H9 (cell line): ENCODE results near the gene HIF1A. TPM values are rescaled to one million over a fixed set of nuclear protein-coding genes. Genes with fewer than 3 reads are reported as not detected.
"Not testable (repeated sequence)": the region's sequence is repeated elsewhere in the genome, so short reads cannot be mapped to it uniquely, and the experiment has no call there.

Experiments
- DNase-seq: peaks from one replicate; pipeline ENCODE4 v3.0.0-alpha.2; 2017
- H2AFZ ChIP-seq: one replicate; pipeline ENCODE4 v1.6.1; 2013; ENCODE audit warnings: mild to moderate bottlenecking, low read length, control low read depth, moderate library complexity
- H2AK5ac ChIP-seq: 2 replicates; pipeline ENCODE4 v1.6.1; 2013; ENCODE audit warnings: low read length, control low read depth, mixed read lengths; ENCODE audit not compliant: insufficient read length
- H2BK120ac ChIP-seq: one replicate; pipeline ENCODE4 v1.6.1; 2013; ENCODE audit warnings: low read depth, mild to moderate bottlenecking, low read length, control low read depth, inconsistent platforms; ENCODE audit not compliant: poor library complexity, severe bottlenecking
- H2BK12ac ChIP-seq: 2 replicates; pipeline ENCODE4 v1.6.1; 2013; ENCODE audit warnings: low read length, control low read depth, mixed read lengths, low read depth; ENCODE audit not compliant: insufficient read length
- H2BK15ac ChIP-seq: 2 replicates; pipeline ENCODE4 v1.6.1; 2013; ENCODE audit warnings: low read depth, low read length, control low read depth
- H2BK20ac ChIP-seq: one replicate; pipeline ENCODE4 v1.6.1; 2013; ENCODE audit warnings: low read depth, mild to moderate bottlenecking, low read length, control low read depth, inconsistent platforms; ENCODE audit not compliant: poor library complexity, severe bottlenecking
- H2BK5ac ChIP-seq: 2 replicates; pipeline ENCODE4 v1.6.1; 2013; ENCODE audit warnings: low read length, control low read depth, mixed read lengths; ENCODE audit not compliant: insufficient read length
- H3K14ac ChIP-seq: 2 replicates; pipeline ENCODE4 v1.6.1; 2013; ENCODE audit warnings: low read length, control low read depth; ENCODE audit not compliant: insufficient read depth
- H3K18ac ChIP-seq: 2 replicates; pipeline ENCODE4 v1.6.1; 2013; ENCODE audit warnings: low read depth, mild to moderate bottlenecking, mixed read lengths, low read length, control low read depth; ENCODE audit not compliant: insufficient read length
- H3K23ac ChIP-seq: 2 replicates; pipeline ENCODE4 v1.6.1; 2013; ENCODE audit warnings: low read length, control low read depth, mixed read lengths, low read depth; ENCODE audit not compliant: insufficient read length
- H3K23me2 ChIP-seq: 2 replicates; pipeline ENCODE4 v1.6.1; 2013; ENCODE audit warnings: low read depth, mild to moderate bottlenecking, mixed read lengths, low read length, control low read depth; ENCODE audit not compliant: insufficient read length, poor library complexity, severe bottlenecking
- H3K27ac ChIP-seq: 2 replicates; pipeline ENCODE4 v1.5.1; 2013; ENCODE audit warnings: low read length, control low read depth, mixed read lengths, low read depth; ENCODE audit not compliant: insufficient read length
- H3K27me3 ChIP-seq: 2 replicates; pipeline ENCODE4 v1.6.1; 2013; ENCODE audit warnings: low read length, control low read depth, inconsistent platforms; ENCODE audit not compliant: insufficient read depth
- H3K4ac ChIP-seq: 2 replicates; pipeline ENCODE4 v1.6.1; 2013; ENCODE audit warnings: low read depth, mild to moderate bottlenecking, control low read depth, inconsistent platforms, low read length, moderate library complexity
- H3K4me1 ChIP-seq: 2 replicates; pipeline ENCODE4 v1.6.1; 2013; ENCODE audit warnings: low read length, control low read depth, inconsistent platforms; ENCODE audit not compliant: insufficient read depth
- H3K4me2 ChIP-seq: 2 replicates; pipeline ENCODE4 v1.6.1; 2013; ENCODE audit warnings: low read length, control low read depth, mixed read lengths; ENCODE audit not compliant: insufficient read length, insufficient read depth
- H3K56ac ChIP-seq: 2 replicates; pipeline ENCODE4 v1.6.1; 2013; ENCODE audit warnings: low read depth, mild to moderate bottlenecking, mixed read lengths, low read length, control low read depth; ENCODE audit not compliant: insufficient read length
- H3K79me1 ChIP-seq: 2 replicates; pipeline ENCODE4 v1.6.1; 2013; ENCODE audit warnings: low read depth, mild to moderate bottlenecking, moderate library complexity, low read length, control low read depth, inconsistent platforms; ENCODE audit not compliant: insufficient read depth, poor library complexity, severe bottlenecking
- H3K79me2 ChIP-seq: 2 replicates; pipeline ENCODE4 v1.6.1; 2013; ENCODE audit warnings: low read length, control low read depth, inconsistent platforms; ENCODE audit not compliant: insufficient read depth
- H3K9ac ChIP-seq: 2 replicates; pipeline ENCODE4 v1.6.1; 2013; ENCODE audit warnings: low read length, control low read depth, mixed read lengths; ENCODE audit not compliant: insufficient read length; ENCODE audit errors: extremely low read depth
- H3K9me3 ChIP-seq: one replicate; pipeline ENCODE4 v1.6.1; 2013; ENCODE audit warnings: low read depth, low read length, inconsistent platforms; ENCODE audit not compliant: control insufficient read depth
- H3T11ph ChIP-seq: one replicate; pipeline ENCODE4 v1.6.1; 2013; ENCODE audit warnings: mild to moderate bottlenecking, low read length, control low read depth, inconsistent platforms
- H4K20me1 ChIP-seq: one replicate; pipeline ENCODE4 v1.6.1; 2013; ENCODE audit not compliant: control insufficient read depth, insufficient read length, insufficient read depth
- H4K5ac ChIP-seq: 2 replicates; pipeline ENCODE4 v1.6.1; 2013; ENCODE audit warnings: low read depth, mild to moderate bottlenecking, mixed read lengths, low read length, control low read depth; ENCODE audit not compliant: insufficient read length
- H4K8ac ChIP-seq: replicated peaks from 2 replicates; pipeline ENCODE4 v1.6.1; 2013; ENCODE audit warnings: low read length, control low read depth, mixed read lengths, low read depth; ENCODE audit not compliant: insufficient read length
- H4K91ac ChIP-seq: 2 replicates; pipeline ENCODE4 v1.6.1; 2013; ENCODE audit warnings: low read depth, mild to moderate bottlenecking, moderate library complexity, mixed read lengths, low read length, control low read depth; ENCODE audit not compliant: insufficient read length
- H3K27ac Mint-ChIP-seq, 3 experiments: 2 replicates in 2 of 3; 3 replicates in 1 of 3; pipeline ENCODE4 v1.8.0; 2020 to 2021; ENCODE audit warnings: mixed read lengths in 3 of 3, mild to moderate bottlenecking in 1 of 3, moderate library complexity in 1 of 3
- H3K27me3 Mint-ChIP-seq: 2 replicates; pipeline ENCODE4 v1.8.0; 2021; ENCODE audit warnings: low read depth, mild to moderate bottlenecking, moderate library complexity, mixed read lengths
- H3K36me3 Mint-ChIP-seq, 3 experiments: 2 replicates in 2 of 3; 3 replicates in 1 of 3; pipeline ENCODE4 v1.8.0; 2020 to 2021; ENCODE audit warnings: low read depth in 3 of 3, mixed read lengths in 3 of 3; ENCODE audit not compliant: insufficient read depth in 1 of 3
- H3K4me1 Mint-ChIP-seq, 2 experiments: 2 replicates each; pipeline ENCODE4 v1.8.0; 2020; ENCODE audit warnings: mixed read lengths in 2 of 2
- H3K4me3 Mint-ChIP-seq, 2 experiments: 2 replicates in 1 of 2; 3 replicates in 1 of 2; pipeline ENCODE4 v1.8.0; 2020 to 2021; ENCODE audit warnings: mild to moderate bottlenecking in 2 of 2, mixed read lengths in 2 of 2, moderate library complexity in 1 of 2
- H3K9me3 Mint-ChIP-seq, 2 experiments: 2 replicates in 1 of 2; 3 replicates in 1 of 2; pipeline ENCODE4 v1.8.0; 2020; ENCODE audit warnings: mild to moderate bottlenecking in 2 of 2, mixed read lengths in 2 of 2, moderate library complexity in 1 of 2
- WGBS: extraction: QIAGEN DNeasy Blood & Tissue Kit; methylation state at CpG from one replicate; pipeline ENCODE4 v1.1.7; 2013; ENCODE audit warnings: missing lambda C conversion rate, low lambda C conversion rate, mixed read lengths; ENCODE audit not compliant: insufficient read length; ENCODE audit errors: extremely low coverage; 5-methylcytosine and 5-hydroxymethylcytosine counted together
- total RNA-seq: library from RNA; stranded (reverse); gene quantifications from 2 replicates; pipeline ENCODE4 v1.2.1, GENCODE V29; 2021
- TF ChIP-seq, protein P1 (sequence below): fragments of 200-600 bp; sonication (generic); conservative IDR thresholded peaks from 3 replicates; pipeline ENCODE4 v1.8.0; 2021; ENCODE audit warnings: antibody characterized with exemption, mild to moderate bottlenecking

Gene HIF1A
- total RNA-seq, 1 experiment from 2014 or later = 154 TPM

DNA sequence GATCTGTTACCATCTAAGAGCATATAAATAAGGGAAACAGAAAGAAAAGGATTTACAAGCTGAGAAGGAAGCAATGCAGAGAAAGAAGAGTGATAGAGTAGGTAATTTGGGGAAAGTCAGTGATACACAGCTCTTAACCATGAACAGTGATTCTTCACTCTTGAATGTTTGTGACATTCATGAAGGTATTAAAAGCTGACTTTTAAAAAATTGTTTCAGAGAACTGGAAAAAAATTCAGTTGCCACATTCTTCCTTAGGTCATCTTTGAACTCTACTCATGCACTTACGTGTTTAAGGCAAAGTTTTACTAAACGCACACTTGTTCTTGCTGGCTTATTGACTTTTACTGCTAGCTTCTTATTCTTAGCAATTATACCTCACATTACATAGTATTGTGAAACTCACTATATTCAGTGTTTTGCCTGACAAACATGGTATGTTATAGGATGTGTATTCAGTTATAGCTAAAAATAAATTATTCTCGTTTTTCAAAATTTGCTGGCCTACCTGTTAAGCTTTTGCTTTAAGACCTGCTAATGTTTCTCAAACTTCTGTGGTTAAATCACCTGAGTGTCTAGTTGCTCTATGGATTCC, 10.9 kb downstream of the HIF1A start:
- H4K8ac ChIP-seq = no peak overlapping the region
- H3T11ph ChIP-seq = no peak overlapping the region
- H3K9me3 ChIP-seq = no peaks in the 10 kb centered on the region
- WGBS = no CpG with 5 or more reads among the region's 3 CpGs
- H3K27ac Mint-ChIP-seq = no peak overlapping the region
- no peaks in the 10 kb centered on the region for H3K79me1 ChIP-seq
- no peak overlapping the region for H3K14ac ChIP-seq
- no peak overlapping the region for H4K5ac ChIP-seq
- H3K79me2 ChIP-seq = peaks cover 52% of the 10 kb centered on the region
- no peak overlapping the region for H2BK15ac ChIP-seq
- TF ChIP-seq, protein P1, sequence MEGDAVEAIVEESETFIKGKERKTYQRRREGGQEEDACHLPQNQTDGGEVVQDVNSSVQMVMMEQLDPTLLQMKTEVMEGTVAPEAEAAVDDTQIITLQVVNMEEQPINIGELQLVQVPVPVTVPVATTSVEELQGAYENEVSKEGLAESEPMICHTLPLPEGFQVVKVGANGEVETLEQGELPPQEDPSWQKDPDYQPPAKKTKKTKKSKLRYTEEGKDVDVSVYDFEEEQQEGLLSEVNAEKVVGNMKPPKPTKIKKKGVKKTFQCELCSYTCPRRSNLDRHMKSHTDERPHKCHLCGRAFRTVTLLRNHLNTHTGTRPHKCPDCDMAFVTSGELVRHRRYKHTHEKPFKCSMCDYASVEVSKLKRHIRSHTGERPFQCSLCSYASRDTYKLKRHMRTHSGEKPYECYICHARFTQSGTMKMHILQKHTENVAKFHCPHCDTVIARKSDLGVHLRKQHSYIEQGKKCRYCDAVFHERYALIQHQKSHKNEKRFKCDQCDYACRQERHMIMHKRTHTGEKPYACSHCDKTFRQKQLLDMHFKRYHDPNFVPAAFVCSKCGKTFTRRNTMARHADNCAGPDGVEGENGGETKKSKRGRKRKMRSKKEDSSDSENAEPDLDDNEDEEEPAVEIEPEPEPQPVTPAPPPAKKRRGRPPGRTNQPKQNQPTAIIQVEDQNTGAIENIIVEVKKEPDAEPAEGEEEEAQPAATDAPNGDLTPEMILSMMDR = no peak
- no peaks in the 10 kb centered on the region for H3K23me2 ChIP-seq
- no peak overlapping the region for H3K4me3 Mint-ChIP-seq
- H3K9ac ChIP-seq = no peak overlapping the region
- no peak overlapping the region for H3K56ac ChIP-seq
- no peak overlapping the region for H2AFZ ChIP-seq
- no peak for DNase-seq
- no peak overlapping the region for H2BK20ac ChIP-seq
- H3K4me1 ChIP-seq = no peaks in the 10 kb centered on the region; the same call in 1 of the 2 replicates
- no peak overlapping the region for H3K23ac ChIP-seq
- no peak overlapping the region for H2BK5ac ChIP-seq
- no peak overlapping the region for H3K27ac ChIP-seq
- H4K91ac ChIP-seq = no peak overlapping the region
- H2BK120ac ChIP-seq = no peak overlapping the region
- H3K4me2 ChIP-seq = no peak overlapping the region
- H3K4ac ChIP-seq = no peak overlapping the region
- no peaks in the 10 kb centered on the region for H3K9me3 Mint-ChIP-seq
- no peaks in the 10 kb centered on the region for H3K27me3 Mint-ChIP-seq
- H3K27me3 ChIP-seq = no peaks in the 10 kb centered on the region
- no peak overlapping the region for H3K18ac ChIP-seq
- H3K36me3 Mint-ChIP-seq = peaks cover 2 to 8% (median 6%) of the 10 kb centered on the region in 3 experiments; a peak in 5 of 7 replicates
- H2AK5ac ChIP-seq = no peak overlapping the region
- no peak overlapping the region for H2BK12ac ChIP-seq
- no peaks in the 10 kb centered on the region for H4K20me1 ChIP-seq
- H3K4me1 Mint-ChIP-seq = peaks cover 42 to 45% of the 10 kb centered on the region in 2 experiments

DNA sequence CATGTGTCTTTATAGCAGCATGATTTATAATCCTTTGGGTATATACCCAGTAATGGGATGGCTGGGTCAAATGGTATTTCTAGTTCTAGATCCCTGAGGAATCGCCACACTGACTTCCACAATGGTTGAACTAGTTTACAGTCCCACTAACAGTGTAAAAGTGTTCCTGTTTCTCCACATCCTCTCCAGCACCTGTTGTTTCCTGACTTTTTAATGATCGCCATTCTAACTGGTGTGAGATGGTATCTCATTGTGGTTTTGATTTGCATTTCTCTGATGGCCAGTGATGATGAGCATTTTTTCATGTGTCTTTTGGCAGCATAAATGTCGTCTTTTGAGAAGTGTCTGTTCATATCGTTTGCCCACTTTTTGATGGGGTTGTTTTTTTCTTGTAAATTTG, 12.5 kb downstream of the HIF1A start:
- H3K4me1 ChIP-seq, H3K4ac ChIP-seq, H3K27ac ChIP-seq, H2AFZ ChIP-seq, H3K23ac ChIP-seq, H3K23me2 ChIP-seq, H3K9me3 ChIP-seq, H3K27me3 ChIP-seq, H4K20me1 ChIP-seq, H3T11ph ChIP-seq, H3K79me1 ChIP-seq, H3K36me3 Mint-ChIP-seq, H2AK5ac ChIP-seq, H3K18ac ChIP-seq, H3K27ac Mint-ChIP-seq, H3K56ac ChIP-seq, H4K5ac ChIP-seq, H2BK120ac ChIP-seq, H2BK20ac ChIP-seq, H2BK12ac ChIP-seq, H3K9ac ChIP-seq, H3K4me2 ChIP-seq, H2BK15ac ChIP-seq, H3K14ac ChIP-seq, DNase-seq, H3K4me3 Mint-ChIP-seq, H2BK5ac ChIP-seq, H3K9me3 Mint-ChIP-seq, H3K27me3 Mint-ChIP-seq, H4K91ac ChIP-seq, H4K8ac ChIP-seq: not testable (repeated sequence)
- peaks cover 50 to 52% of the 10 kb centered on the region in 2 experiments for H3K4me1 Mint-ChIP-seq
- H3K79me2 ChIP-seq = peaks cover 63% of the 10 kb centered on the region
- no CpG with 5 or more reads among the region's 4 CpGs for WGBS
